Right hindlimb (tissue), 1 donor: ENCODE data around the gene GRIK3.
"Not testable (repeated sequence)": the region's sequence is repeated elsewhere in the genome, so short reads cannot be mapped to it uniquely, and the experiment has no call there.

Experiments
- DNase-seq: peaks from one replicate; pipeline ENCODE4 v3.0.0-alpha.2; 2018

GRIK3 gene

DNA sequence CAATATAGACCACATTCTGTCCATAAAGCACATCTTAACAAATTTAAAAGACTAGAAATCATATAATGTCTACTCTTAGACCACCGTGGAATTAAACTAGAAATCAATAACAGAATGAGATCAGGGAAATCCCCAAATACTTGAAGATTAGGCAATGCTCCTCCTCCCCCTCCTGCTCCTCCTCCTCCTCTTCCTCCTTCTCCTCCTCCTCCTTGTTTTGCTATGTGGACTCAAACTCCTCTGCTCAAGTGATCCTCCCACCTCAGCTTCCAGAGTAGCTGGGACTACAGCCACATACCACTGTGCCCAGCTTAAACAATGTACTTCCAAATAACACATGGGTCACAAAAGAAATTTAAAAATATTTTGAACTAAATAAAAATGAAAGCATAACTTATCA lies 134.2 kb downstream of the GRIK3 start:
- DNase-seq, result no peak

DNA sequence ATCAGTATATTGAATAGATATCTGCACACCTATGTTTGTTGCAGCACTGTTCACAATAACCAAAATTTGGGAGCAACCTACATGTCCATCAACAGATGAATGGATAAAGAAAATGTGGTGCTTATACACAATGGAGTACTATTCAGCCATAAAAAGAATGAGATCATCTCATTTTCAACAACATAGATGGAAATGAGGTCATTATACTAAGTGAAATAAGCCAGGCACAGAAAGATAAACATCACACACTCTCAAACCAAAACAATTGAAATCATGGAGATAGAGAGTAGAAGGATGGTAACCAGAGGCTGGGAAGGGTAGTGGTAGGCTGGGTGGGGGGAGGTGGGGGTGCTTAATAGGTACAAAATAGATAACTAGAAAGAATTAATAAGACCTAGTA lies 136.5 kb downstream of the GRIK3 start:
- not testable (repeated sequence) for DNase-seq

DNA sequence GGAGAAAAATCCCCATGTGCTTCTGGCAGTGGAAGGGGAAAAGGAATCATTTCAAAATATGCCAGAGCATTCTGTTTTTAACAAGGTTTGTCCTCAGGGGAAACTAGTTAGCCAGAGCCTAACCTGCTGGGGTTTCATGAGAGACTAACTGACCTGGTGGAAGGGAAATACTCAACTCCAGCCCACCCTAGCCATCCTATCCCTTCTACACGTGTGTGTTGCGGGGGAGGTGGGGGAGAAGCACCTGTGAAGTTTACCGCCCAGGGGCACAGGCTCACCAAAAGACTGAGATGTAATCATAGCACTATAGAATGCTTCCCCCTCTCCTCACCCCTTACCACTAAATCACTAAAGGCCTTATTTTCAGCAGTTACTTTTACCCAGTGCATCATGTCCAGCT lies 139.5 kb downstream of the GRIK3 start:
- DNase-seq, result no peak

DNA sequence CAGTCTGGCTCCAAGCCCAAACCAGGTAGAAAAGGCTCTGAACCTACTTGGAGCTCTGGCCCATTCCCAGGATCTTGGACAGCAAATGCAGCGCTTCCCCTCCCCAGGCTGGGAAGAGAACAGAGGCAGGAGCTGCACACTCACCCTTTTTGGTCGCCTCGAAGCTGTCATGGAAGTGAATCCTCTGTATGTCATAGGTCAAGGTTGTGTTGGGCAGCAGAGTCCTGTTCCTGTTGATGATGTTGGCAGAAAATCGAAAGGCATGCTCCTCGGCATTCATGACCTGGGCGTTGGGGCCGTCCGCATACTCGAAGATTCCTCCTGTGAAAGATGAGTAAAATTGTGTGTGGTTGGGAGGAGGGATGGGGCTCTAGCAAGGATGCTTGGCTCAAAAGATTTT lies 143.5 kb downstream of the GRIK3 start:
- DNase-seq, result no peak

DNA sequence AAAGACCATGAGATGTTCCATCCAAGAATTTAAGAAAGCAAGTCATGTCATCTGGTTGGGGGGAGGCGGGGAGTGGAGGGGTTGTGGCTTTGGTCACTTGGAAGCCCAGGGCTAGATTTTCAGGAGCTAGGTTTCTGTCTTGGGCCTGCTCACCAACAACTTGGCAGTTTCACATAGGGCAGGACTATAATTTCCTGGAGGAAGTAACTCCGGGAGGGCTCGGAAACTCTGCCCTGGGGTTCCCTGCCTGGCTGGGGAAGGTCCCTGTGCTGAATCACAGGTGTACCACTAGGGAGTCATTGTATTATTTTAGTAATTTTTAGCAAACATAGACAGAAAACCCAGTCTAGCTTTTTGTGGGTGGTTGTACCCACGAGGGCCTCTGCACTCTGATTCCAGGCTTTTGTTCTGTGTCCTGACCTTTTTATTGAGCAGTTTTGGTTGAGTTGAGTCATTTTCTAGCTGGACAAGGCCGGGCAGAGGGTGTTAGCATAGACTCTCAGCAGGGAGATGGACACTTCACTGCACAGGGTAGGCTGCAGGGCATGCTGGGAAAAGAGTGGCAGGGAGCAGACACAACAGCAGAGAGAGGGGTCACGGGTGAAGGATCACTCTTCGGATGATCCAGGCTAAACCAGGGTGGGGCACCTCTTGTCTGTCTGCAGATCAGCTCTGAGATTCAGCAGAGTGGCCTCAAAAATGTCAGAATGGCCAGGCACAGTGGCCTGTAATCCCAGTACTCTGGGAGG lies 144.7 kb downstream of the GRIK3 start:
- DNase-seq, result no peak

DNA sequence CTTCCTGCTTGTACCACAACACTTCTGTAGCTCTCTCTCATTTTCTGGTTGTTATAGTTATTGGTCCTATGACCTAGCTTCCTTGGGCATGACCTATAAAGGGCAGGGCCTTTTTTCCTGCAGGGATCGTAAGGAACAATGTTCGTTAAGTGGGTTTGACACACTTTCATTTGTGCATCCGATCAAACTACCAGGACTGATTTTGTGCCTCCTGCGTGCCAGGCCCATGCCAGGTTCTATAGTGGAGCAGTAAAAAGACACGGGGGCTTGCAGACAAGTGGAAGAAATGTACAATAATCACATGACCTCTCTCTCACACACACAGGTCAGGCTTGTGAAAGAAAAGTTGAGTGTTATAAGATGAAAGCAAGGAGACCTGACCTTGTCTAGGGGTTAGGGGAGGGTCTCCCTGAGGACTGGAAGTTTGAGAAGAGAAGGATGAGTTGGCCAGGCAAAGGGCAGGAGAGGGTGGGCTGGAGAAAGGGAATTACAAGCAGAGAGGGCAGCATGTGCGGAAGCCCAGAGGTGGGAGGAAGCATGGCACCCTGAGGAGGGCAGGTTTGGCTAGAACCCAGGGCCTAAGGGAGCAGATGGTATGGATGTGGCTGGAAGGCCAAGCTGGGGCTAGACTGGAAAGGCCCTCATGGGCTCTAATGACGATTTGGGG lies 145.4 kb downstream of the GRIK3 start:
- DNase-seq, result no peak

DNA sequence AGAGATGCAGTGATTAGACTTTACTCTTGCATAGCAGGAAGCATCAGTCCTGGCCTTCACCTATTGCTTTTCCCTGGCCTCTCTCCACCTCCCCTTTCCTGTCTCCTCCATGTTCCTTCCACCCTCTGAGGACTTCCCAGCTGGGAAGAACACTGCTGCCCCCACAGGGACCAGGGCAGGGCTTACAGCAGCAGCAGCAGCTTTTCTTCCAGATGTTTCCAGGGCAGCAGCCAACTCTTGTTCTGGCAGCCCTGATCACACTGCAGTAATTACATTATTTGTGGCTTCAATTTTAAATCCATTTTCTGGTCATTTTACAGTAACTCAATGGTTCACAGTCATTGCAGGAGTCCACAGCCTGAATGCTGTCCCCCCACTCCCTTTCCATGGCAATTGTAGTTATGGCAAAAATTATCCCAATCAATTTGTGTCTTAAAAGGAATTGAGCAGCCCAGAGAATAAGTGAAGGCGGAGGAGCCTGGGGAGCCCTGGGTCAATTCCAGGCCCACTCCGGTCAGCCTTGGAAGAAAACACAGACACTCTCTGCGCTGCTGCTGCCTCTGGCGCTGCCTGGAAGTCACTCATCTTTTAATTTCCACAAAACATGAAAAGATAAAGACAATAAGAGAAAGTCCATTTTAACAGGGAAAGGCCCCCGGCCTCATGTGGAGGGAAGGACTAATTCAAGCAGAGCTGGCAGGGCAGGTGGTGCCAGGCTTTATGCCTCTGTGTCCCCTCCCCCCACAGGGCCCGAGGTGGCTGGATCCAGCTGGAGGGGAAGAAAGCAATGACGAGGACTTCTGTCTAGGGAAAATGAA lies 148.6 kb downstream of the GRIK3 start:
- peak; percentile 81 for DNase-seq

DNA sequence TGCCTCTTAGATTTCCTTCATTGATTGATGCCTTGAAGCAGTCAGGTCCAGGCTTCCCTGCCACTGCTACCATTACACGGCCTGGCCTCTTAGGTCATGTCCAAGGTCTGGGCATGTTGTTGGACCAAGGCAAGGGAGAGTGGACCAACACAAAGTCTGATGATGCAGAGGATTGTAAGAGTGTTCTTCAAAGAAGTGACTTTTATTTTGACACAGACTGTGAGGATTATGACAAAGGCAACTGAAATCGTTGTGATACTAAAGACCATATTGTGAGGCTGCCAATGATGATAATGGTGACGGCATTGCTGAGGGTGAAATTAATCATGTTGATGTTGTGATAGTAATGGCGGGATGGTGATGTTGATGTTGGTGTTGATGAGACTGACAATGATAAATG lies 149.5 kb downstream of the GRIK3 start:
- no peak for DNase-seq

DNA sequence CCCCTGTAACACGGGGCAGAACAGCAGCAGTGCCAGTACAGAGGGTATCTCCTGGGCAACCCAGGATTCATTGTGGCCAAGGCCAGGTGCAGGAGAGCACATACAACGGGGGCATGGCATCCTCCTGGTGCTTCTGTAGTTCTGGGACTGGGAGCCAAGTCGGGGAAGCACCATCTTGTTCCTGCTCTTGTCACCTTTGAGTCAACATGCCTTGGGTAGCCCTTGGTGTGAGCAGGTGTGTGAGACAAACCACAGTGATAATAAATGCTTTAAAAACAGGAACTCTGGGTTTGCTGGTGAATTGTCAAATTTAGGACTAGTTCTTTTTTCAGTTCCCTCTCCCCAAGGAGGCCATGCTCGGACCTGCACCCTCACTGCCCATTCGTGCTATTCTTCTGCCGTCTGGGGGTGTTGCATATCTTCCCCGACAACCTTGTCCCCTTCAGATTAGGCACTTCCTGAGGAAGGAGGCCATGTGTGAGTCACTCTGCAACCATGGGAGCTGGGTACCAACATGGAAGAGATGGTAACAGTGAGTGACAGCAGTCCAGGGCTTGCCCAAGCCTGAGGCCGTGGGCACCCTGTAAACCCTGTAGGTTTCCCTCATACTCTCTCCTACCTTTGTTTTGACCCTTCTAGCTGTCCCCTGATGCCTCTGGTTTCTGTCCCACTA lies 150.2 kb downstream of the GRIK3 start:
- no peak for DNase-seq

DNA sequence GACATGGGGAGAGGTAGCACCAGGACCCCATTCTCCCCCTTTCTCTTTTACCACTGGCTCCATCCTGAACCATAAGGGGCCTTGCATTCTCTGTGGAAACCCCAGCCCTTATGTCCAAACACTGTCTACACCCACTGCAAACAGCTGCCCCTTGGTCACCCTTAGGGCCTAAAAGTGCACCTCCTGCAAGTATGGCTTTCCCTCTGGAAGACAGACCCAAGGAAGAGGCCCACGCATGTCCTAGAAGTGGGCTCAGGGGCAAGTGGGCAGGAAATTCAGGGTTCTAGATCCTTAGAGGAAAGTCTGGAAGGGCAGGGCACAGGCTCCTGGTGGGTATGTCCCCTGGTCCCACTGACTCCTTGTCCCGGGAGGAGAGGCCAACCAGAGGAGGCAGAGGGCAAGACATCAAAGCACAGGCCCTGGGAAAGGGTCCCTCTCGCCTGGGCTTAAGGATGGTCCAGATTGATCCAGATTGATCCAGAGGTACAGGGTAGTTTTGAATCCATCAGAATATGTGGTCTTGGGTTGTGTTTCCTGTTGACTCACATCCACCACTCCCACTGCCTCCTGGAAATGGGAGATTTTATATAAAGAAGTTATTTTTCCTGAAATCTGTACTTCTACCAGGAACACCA lies 150.9 kb downstream of the GRIK3 start:
- DNase-seq, result no peak

DNA sequence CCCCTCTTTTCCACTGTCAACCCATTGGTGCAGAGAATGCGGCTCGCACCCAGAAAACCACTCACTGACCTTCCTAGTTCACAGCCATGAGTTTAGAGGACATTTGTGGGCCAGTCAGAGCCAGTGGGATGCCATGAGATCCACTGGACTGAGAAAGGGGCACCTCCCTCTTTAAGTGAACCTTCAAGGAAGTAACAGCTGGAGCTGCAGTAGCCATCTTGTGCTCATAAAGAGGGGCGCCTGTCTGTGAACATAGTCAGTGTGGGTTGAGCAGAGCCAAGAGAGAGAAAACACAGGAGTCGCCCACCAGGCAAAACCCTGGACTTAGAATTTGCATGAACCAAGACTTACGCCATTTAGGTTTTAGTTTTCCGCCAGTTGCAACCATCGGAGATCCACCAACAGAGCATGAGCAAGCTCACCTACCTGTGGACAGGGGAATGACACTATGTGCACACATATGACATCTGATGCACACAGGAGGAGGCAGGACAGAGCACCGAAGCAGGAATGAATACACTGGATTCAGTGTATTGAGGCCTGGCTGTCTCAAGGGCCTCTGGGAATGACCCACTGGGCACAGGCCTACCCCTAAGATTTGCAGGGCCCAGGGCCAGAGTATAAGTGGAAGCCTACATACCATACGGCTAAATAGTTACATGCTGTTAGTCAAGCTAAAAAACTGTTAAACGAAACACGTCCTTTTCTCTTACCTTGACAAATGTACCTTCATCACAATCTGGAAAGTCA lies 151.6 kb downstream of the GRIK3 start:
- DNase-seq, result no peak

DNA sequence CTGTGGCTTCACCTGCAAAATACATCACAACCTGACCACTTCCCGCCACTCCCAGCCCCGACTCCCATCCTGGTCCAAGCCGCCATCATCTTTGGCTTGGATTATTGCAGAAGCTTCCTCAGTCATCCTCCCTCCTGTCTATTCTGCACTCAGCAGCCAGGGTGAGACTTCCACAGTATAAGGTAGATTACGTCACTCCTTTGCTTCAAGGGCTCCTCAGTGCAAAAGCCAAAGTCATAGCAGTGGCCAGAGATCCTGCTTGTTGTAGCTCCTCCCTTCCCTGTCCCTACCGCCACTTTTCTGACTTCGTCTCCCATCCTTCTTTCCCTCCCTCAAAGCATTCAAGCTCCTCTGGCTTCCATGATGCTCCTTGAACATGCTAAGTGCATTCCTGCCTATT lies 152.8 kb downstream of the GRIK3 start:
- DNase-seq, result no peak

DNA sequence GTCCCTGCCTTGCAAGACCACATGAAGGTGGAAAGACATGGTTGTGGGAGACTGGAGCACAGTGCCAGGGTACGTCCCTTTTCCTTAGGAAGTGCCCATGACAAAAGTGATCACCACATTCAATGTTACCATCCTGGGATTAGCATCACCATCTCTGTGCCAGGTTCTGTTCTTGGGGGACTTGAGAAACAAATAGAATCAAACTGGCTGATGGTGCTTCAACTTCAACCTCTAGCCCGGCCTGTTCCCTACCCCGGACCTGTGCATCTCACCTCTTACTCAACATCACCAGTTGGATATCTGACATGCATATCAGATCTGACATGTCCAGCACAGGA lies 153.3 kb downstream of the GRIK3 start:
- no peak for DNase-seq

DNA sequence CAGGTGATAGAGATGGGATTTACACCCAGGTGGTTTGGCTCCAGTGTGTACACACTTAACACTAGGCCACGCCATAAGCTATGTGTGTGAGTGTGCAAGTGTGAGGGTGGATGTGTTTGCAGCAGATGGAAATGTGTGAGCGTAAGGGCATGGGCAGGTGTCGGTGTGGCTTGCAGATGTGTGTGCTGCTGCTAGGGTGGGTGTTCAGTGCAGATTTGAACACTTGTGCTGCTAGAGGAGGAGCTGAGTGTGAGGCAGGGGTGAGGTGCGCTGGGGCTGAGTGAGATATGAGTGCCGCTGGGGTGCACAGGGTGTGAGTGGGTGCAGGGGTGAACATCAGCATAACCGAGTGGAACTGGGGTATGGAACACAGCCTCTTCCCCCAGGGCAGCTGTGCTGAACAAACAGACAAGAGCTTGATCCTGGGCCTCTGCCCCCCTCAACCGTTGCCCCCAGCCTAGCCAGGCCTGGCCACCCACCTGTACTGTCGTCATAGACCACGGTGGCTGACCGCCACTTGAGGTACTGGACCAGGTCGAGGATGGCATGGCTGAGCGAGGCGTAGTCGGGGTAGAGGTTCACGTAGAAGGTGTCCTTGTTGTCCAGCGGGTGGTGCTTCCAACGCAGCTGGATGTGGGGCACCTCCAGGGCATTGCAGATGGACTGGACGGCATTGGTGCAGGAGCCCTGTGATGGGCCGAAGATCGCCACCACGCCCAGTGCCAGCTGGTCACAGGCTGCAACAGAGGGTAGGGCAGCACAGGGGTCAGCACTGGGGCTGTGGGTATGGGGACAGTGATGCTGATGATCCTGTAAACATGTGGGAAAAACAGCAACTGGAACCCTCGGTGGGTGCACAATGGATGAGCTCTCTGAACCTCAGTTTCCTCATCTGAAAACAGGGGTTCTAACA lies 153.9 kb downstream of the GRIK3 start:
- DNase-seq, result no peak

DNA sequence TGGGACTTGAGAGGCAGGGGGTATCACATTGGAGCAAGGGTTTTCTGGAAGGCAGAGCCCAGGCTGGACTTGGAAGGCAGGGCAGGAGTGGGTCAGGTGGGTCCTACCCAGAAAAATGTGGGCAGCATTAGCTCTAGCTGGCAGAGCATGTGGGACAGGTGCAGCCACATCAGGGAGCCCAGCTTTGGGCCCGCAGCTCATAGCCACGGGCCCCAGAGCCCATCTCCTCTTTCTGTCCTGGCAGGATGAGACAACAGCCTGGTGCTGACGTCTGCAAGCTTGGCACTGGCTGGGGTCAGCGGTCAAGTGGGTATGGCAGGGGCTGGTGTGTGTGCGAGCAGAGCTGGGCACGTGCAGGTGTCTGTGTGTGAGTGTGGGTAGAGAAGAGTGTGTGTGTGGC lies 154.7 kb downstream of the GRIK3 start:
- no peak for DNase-seq

DNA sequence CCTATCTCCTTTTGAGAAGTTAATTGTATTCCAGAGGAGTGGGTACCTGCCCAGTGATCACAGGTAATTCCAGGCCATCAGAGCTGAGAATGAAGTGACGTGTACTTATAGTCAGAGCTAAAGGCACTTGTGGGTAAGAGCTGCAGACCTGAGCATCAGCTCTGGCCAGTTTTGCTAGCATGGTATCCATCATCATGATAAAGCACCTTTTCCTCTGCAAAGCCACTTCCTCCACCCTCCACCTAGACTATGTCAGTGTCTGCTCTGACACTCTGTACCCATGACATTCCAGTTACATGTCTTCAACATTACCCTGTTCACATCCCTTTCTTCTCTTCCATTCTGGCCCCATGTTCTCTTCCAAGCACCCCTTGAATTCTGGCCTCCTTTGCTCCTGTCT lies 157.3 kb downstream of the GRIK3 start:
- DNase-seq, result no peak

DNA sequence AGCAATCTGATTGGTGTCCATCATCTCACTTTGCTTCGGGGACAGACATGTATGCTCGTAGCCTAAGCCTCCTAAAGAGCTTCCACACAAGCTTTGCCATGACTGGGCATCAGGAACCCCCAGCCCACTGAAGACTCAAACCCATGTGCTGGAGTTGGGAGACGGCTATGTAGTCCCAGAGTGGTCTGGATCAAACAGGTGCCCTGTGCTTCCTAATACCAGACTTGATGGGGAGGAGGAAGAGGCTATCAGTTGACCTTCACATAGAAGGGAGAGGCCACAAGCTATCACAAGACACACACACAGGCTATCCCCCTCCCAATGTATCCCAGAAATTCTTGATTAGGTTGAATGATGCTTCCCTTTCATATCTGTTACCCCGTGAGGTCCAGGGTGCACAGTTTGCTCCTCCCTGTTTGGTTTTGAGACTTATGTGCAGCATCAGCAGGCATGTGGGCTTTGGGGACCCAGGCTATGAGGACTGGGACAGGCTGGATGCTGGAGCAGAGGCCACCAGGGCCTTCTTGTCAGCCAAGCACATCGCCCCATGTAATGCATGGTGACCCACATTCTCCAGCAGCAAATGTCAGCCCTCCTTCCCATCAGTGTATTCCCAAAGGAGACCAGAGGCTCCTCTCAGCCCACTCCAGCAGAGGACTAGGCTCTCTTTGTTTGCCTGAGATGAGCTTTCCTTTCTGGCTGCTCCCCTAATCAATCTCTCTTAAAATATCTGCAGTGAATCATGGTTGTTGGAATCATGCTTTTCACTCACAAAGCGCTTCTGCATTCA lies 159.8 kb downstream of the GRIK3 start:
- DNase-seq, result no peak

DNA sequence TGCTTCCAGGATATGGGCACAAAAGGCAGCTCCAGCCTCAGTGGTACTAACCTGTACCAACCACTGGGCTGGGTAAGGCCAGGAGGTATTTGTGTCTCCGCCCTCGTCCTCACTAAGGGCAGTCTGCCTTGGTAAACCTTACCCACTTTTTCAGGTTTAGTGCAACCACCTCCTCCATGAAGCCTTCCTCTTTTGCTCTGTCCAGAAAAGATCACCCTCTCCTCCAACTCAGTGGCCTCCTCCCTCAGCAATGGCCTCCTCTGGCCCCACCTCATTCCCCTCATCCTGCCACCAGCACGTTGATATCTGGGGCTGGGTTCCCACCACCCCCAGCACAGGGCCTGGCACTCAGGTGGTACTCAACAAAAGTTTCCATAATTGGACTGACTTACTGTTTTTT lies 161.5 kb downstream of the GRIK3 start:
- DNase-seq, result no peak

DNA sequence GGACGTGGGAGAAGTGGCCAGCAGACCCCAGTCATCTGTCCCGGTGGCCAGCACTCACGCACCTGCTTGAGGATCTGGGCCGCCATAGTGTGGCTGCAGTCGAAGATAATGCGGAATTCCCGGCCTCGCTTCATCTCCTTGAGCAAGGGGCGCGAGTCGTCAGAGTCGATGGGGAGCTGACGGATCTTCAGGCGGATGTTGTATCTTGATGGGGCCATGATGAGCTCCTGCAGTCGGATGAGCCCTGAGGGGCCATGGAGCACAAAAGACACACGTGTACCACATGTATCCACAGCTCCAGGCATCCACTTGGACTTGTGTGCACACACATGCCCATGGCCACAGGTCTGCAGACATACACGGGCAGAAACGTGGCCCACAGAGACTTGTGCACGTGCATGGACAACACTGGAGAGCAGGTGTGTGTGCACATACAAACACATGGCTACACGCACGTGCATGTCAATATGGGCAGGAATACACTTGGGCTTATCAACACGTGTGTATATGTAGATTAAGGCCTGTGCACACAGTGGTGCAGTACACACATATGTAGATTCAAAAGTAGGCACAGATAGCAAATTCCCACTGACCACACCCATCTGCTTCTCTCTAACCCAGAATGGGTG lies 162.1 kb downstream of the GRIK3 start:
- no peak for DNase-seq
